Activated naive CD4-positive, alpha-beta T cell treated with anti-CD3 and anti-CD28 coated beads for 36 hours (primary cell): Measurements from ENCODE around the gene SNX9. TPM values are rescaled to one million over a fixed set of nuclear protein-coding genes. Genes with fewer than 3 reads are reported as not detected.

Experiments
- CTCF ChIA-PET: fragments of 350-600 bp; sonication (Branson Sonifier 250); formaldehyde crosslinking; loops from one replicate; lab custom pipeline; 2021; ENCODE audit warnings: antibody characterized with exemption; lab: Charles Lee
- DNase-seq: peaks from one replicate; pipeline ENCODE4 v3.0.0-alpha.2; 2020
- H3K27ac Mint-ChIP-seq: one replicate; pipeline ENCODE4 v1.8.0; 2021; ENCODE audit warnings: mild to moderate bottlenecking, mixed read lengths
- H3K27me3 Mint-ChIP-seq: one replicate; pipeline ENCODE4 v1.8.0; 2021; ENCODE audit warnings: low read depth, mixed read lengths
- H3K36me3 Mint-ChIP-seq: one replicate; pipeline ENCODE4 v1.8.0; 2021; ENCODE audit warnings: low read depth, mixed read lengths
- H3K4me1 Mint-ChIP-seq: one replicate; pipeline ENCODE4 v1.8.0; 2021; ENCODE audit warnings: low read depth, mixed read lengths
- H3K4me3 Mint-ChIP-seq: one replicate; pipeline ENCODE4 v1.8.0; 2021; ENCODE audit warnings: mild to moderate bottlenecking, moderate library complexity, mixed read lengths
- H3K9me3 Mint-ChIP-seq: one replicate; pipeline ENCODE4 v1.8.0; 2021; ENCODE audit warnings: mixed read lengths
- intact Hi-C: fragments of 100-400 bp; cut with micrococcal nuclease; formaldehyde crosslinking; loops from one replicate; pipeline ENCODE4 v1.15.1; 2023
- total RNA-seq, 2 experiments: library from RNA; stranded (reverse); gene quantifications; one replicate each; pipeline ENCODE4 v1.2.3, GENCODE V29; 2021

The SNX9 gene
- total RNA-seq, 2 experiments from 2014 or later, result 34.3 to 34.6 TPM

- peaks cover 3% of the 10 kb centered on the region for H3K36me3 Mint-ChIP-seq
Observed at GRCh38 chr6:157981395-157982101, 158.5 kb downstream of the SNX9 start, which contains the start of gene SYNJ2. Gene SYNJ2, plus strand, starts transcription at chr6:157981863. Its CDS starts 99 bp downstream, at chr6:157981962.

GRCh38 chr6:157982102-157982562, 159.1 kb downstream of the SNX9 start:
- H3K4me3 Mint-ChIP-seq, result peak overlapping the region; percentile 88
- H3K27me3 Mint-ChIP-seq, result no peaks in the 10 kb centered on the region
- H3K36me3 Mint-ChIP-seq, result peaks cover 3% of the 10 kb centered on the region
- CTCF ChIA-PET, result interaction anchor here (0.7 to 5.8 kb wide), 6 partner anchors 19 to 644 kb away, joined by 3 to 39 read pairs (median 4); no protein-coding TSS in a partner anchor
- peak overlapping the region; percentile 83 for H3K27ac Mint-ChIP-seq
- peak; percentile 57 for DNase-seq
- peaks cover 34% of the 10 kb centered on the region for H3K4me1 Mint-ChIP-seq
- intact Hi-C loops, result loop anchor here (1.0 to 5.0 kb wide), 4 partner anchors 97 to 554 kb away; partner anchors contain the start of genes GTF2H5 and SERAC1
- H3K9me3 Mint-ChIP-seq, result no peaks in the 10 kb centered on the region

More at GRCh38 chr6:157981395-157982101, 158.5 kb downstream of the SNX9 start, which contains the start of gene SYNJ2:
- H3K9me3 Mint-ChIP-seq, result no peaks in the 10 kb centered on the region
- intact Hi-C loops, result loop anchor here (1.0 to 5.0 kb wide), 10 partner anchors 19 to 837 kb away; partner anchors contain the start of genes GTF2H5 and SERAC1
- H3K27me3 Mint-ChIP-seq, result no peaks in the 10 kb centered on the region
- peak within 1 kb of the TSS; percentile 83 for H3K27ac Mint-ChIP-seq
- CTCF ChIA-PET, result interaction anchor here (0.7 to 5.8 kb wide), 5 partner anchors 19 to 225 kb away, joined by 3 to 39 read pairs (median 4); no protein-coding TSS in a partner anchor
- peak within 1 kb of the TSS; percentile 88 for H3K4me3 Mint-ChIP-seq
- peaks cover 34% of the 10 kb centered on the region for H3K4me1 Mint-ChIP-seq
- peak; percentile 88 for DNase-seq

GRCh38 chr6:157982563-157983405, 159.7 kb downstream of the SNX9 start:
- Mint-ChIP-seq H3K4me1 (peaks cover 34% of the 10 kb centered on the region), H3K27me3 (no peaks in the 10 kb centered on the region), H3K27ac (peak overlapping the region; percentile 83), H3K4me3 (peak overlapping the region; percentile 88), H3K9me3 (no peaks in the 10 kb centered on the region), H3K36me3 (peaks cover 3% of the 10 kb centered on the region)
- CTCF ChIA-PET, result interaction anchor here (0.6 to 5.8 kb wide), 11 partner anchors 10 to 644 kb away, joined by 3 to 39 read pairs (median 4); no protein-coding TSS in a partner anchor
- DNase-seq, result peak; percentile 31
- intact Hi-C loops, result loop anchor here (1.0 to 5.0 kb wide), 5 partner anchors 75 to 554 kb away; partner anchors contain the start of genes GTF2H5 and SERAC1

- intact Hi-C loops, result loop anchor here (1.0 to 5.0 kb wide), 5 partner anchors 26 to 184 kb away; partner anchors contain the start of genes GTF2H5 and SERAC1
- CTCF ChIA-PET, result interaction anchor here (0.6 to 5.8 kb wide), 15 partner anchors 10 to 227 kb away, joined by 3 to 39 read pairs (median 3); no protein-coding TSS in a partner anchor
- no peaks in the 10 kb centered on the region for H3K9me3 Mint-ChIP-seq
- H3K27ac Mint-ChIP-seq, result peak overlapping the region; percentile 67
- peak overlapping the region; percentile 88 for H3K4me3 Mint-ChIP-seq
- no peaks in the 10 kb centered on the region for H3K27me3 Mint-ChIP-seq
- no peak for DNase-seq
- peaks cover 38% of the 10 kb centered on the region for H3K4me1 Mint-ChIP-seq
- peaks cover 3% of the 10 kb centered on the region for H3K36me3 Mint-ChIP-seq
Observed at GRCh38 chr6:157983406-157984119, 160.5 kb downstream of the SNX9 start.

- H3K36me3 Mint-ChIP-seq, result peaks cover 3% of the 10 kb centered on the region
- H3K4me3 Mint-ChIP-seq, result peak overlapping the region; percentile 46
- H3K9me3 Mint-ChIP-seq, result no peaks in the 10 kb centered on the region
- intact Hi-C loops, result loop anchor here (1.0 to 5.0 kb wide), 2 partner anchors 25 to 183 kb away; partner anchors contain the start of genes GTF2H5 and SERAC1
- CTCF ChIA-PET, result interaction anchor here (0.6 to 5.8 kb wide), 12 partner anchors 9 to 228 kb away, joined by 3 to 39 read pairs (median 4); no protein-coding TSS in a partner anchor
- H3K27ac Mint-ChIP-seq, result peak overlapping the region; percentile 41
- DNase-seq, result no peak
- H3K27me3 Mint-ChIP-seq, result no peaks in the 10 kb centered on the region
- peaks cover 43% of the 10 kb centered on the region for H3K4me1 Mint-ChIP-seq
Observed at GRCh38 chr6:157984128-157984527, 161.1 kb downstream of the SNX9 start.

- Mint-ChIP-seq H3K9me3 (no peaks in the 10 kb centered on the region), H3K4me3 (peak overlapping the region; percentile 44), H3K4me1 (peaks cover 49% of the 10 kb centered on the region), H3K27me3 (no peaks in the 10 kb centered on the region), H3K36me3 (peaks cover 3% of the 10 kb centered on the region), H3K27ac (peak overlapping the region; percentile 41)
- intact Hi-C loops, result loop anchor here (1.0 to 5.0 kb wide), 2 partner anchors 25 to 183 kb away; partner anchors contain the start of genes GTF2H5 and SERAC1
- CTCF ChIA-PET, result interaction anchor here (0.6 to 5.8 kb wide), 8 partner anchors 8 to 228 kb away, joined by 3 to 39 read pairs (median 4); no protein-coding TSS in a partner anchor
- peak; percentile 56 for DNase-seq
Observed at GRCh38 chr6:157984686-157985225, 161.7 kb downstream of the SNX9 start.

- no peak overlapping the region for H3K27ac Mint-ChIP-seq
- DNase-seq, result no peak
- H3K27me3 Mint-ChIP-seq, result no peaks in the 10 kb centered on the region
- peaks cover 50% of the 10 kb centered on the region for H3K4me1 Mint-ChIP-seq
- H3K4me3 Mint-ChIP-seq, result no peak overlapping the region
- H3K9me3 Mint-ChIP-seq, result no peaks in the 10 kb centered on the region
- CTCF ChIA-PET, result interaction anchor here (1.7 kb wide), 1 partner anchor 41 kb away, joined by 6 read pairs; no protein-coding TSS in a partner anchor
- intact Hi-C loops, result no loop called here
- peaks cover 3% of the 10 kb centered on the region for H3K36me3 Mint-ChIP-seq
Observed at GRCh38 chr6:157985378-157986155, 162.5 kb downstream of the SNX9 start.

GRCh38 chr6:157987788-157988699, 165.0 kb downstream of the SNX9 start:
- peaks cover 62% of the 10 kb centered on the region for H3K4me1 Mint-ChIP-seq
- intact Hi-C loops, result no loop called here
- no peak overlapping the region for H3K4me3 Mint-ChIP-seq
- CTCF ChIA-PET, result interaction anchor here (0.8 to 1.8 kb wide), 2 partner anchors 38 to 85 kb away, joined by 3 to 5 read pairs; no protein-coding TSS in a partner anchor
- H3K27me3 Mint-ChIP-seq, result no peaks in the 10 kb centered on the region
- DNase-seq, result no peak
- no peak overlapping the region for H3K27ac Mint-ChIP-seq
- H3K9me3 Mint-ChIP-seq, result no peaks in the 10 kb centered on the region
- peaks cover 4% of the 10 kb centered on the region for H3K36me3 Mint-ChIP-seq

GRCh38 chr6:157988700-157989063, 165.6 kb downstream of the SNX9 start:
- Mint-ChIP-seq H3K36me3 (peaks cover 3% of the 10 kb centered on the region), H3K4me1 (peaks cover 62% of the 10 kb centered on the region), H3K9me3 (no peaks in the 10 kb centered on the region), H3K4me3 (no peak overlapping the region), H3K27me3 (no peaks in the 10 kb centered on the region), H3K27ac (no peak overlapping the region)
- intact Hi-C loops, result no loop called here
- CTCF ChIA-PET, result interaction anchor here (1.1 kb wide), 1 partner anchor 37 kb away, joined by 3 read pairs; no protein-coding TSS in a partner anchor
- DNase-seq, result no peak
